Smooth muscle cell (in vitro differentiated cells): ENCODE data around the gene GFOD2. TPM values are rescaled to one million over a fixed set of nuclear protein-coding genes. Genes with fewer than 3 reads are reported as not detected.
"Not testable (repeated sequence)": the region's sequence is repeated elsewhere in the genome, so short reads cannot be mapped to it uniquely, and the experiment has no call there.

Source experiments
- DNase-seq: peaks from one replicate; lab custom pipeline; 2025; ENCODE audit not compliant: unreplicated experiment; lab: John Stamatoyannopoulos, UW
- H2AFZ ChIP-seq: fragments of 200-600 bp; sonication (generic); 2 replicates; pipeline ENCODE4 v1.6.0; 2016; ENCODE audit warnings: antibody characterized with exemption, low read depth, mild to moderate bottlenecking
- H3F3A ChIP-seq: fragments of 200-600 bp; sonication (generic); 2 replicates; pipeline ENCODE4 v1.6.0; 2017; ENCODE audit warnings: antibody characterized with exemption, low read depth
- H3K27ac ChIP-seq: fragments of 200-600 bp; sonication (generic); 2 replicates; pipeline ENCODE4 v1.5.1; 2016; ENCODE audit warnings: low read depth, mild to moderate bottlenecking
- H3K27me3 ChIP-seq: fragments of 200-600 bp; sonication (generic); 2 replicates; pipeline ENCODE4 v1.6.1; 2016; ENCODE audit warnings: low read depth, mild to moderate bottlenecking
- H3K36me3 ChIP-seq: fragments of 200-600 bp; sonication (generic); 2 replicates; pipeline ENCODE4 v1.5.1; 2016; ENCODE audit warnings: low read depth
- H3K4me1 ChIP-seq: fragments of 200-600 bp; sonication (generic); 2 replicates; pipeline ENCODE4 v1.5.1; 2016; ENCODE audit warnings: low read depth
- H3K4me2 ChIP-seq: fragments of 200-600 bp; sonication (generic); 2 replicates; pipeline ENCODE4 v1.6.0; 2016; ENCODE audit warnings: mild to moderate bottlenecking
- H3K4me3 ChIP-seq: fragments of 200-600 bp; sonication (generic); 2 replicates; pipeline ENCODE4 v1.5.1; 2016; ENCODE audit warnings: mild to moderate bottlenecking
- H3K79me2 ChIP-seq: fragments of 200-600 bp; sonication (generic); 2 replicates; pipeline ENCODE4 v1.6.0; 2016; ENCODE audit warnings: low read depth, mild to moderate bottlenecking
- H3K9ac ChIP-seq: fragments of 200-600 bp; sonication (generic); 2 replicates; pipeline ENCODE4 v1.6.0; 2016; ENCODE audit warnings: low read depth
- H3K9me3 ChIP-seq: fragments of 200-600 bp; sonication (generic); replicated peaks from 2 replicates; pipeline ENCODE4 v1.5.1; 2016; ENCODE audit warnings: low read depth
- H4K20me1 ChIP-seq: fragments of 200-600 bp; sonication (generic); 2 replicates; pipeline ENCODE4 v1.6.0; 2016; ENCODE audit warnings: low read depth
- WGBS: methylation state at CpG from one replicate; pipeline ENCODE4 v1.1.7; 2016; ENCODE audit warnings: low lambda C conversion rate; 5-methylcytosine and 5-hydroxymethylcytosine counted together
- polyA plus RNA-seq: library from polyadenylated mRNA; unstranded; fragments of >200 nt; fragmentation: Nextera tagmentation; extraction: Ambion mirVana; gene quantifications from 2 replicates; pipeline ENCODE4 v1.2.1, GENCODE V29; 2016
- total RNA-seq: library from RNA; depleted of rRNA; stranded (reverse); fragments of >200 nt; gene quantifications from 2 replicates; pipeline ENCODE4 v1.2.3, GENCODE V29; 2014
- TF ChIP-seq, protein P1 (sequence below): fragments of 200-600 bp; sonication (generic); IDR thresholded peaks from 2 replicates; pipeline ENCODE4 v1.5.1; 2017; ENCODE audit warnings: borderline replicate concordance, mild to moderate bottlenecking, antibody characterized with exemption; ENCODE audit not compliant: insufficient read depth, poor library complexity, severe bottlenecking

Gene GFOD2
- total and polyA plus RNA-seq, 2 experiments from 2014 or later: 15.0 to 15.1 TPM

DNA sequence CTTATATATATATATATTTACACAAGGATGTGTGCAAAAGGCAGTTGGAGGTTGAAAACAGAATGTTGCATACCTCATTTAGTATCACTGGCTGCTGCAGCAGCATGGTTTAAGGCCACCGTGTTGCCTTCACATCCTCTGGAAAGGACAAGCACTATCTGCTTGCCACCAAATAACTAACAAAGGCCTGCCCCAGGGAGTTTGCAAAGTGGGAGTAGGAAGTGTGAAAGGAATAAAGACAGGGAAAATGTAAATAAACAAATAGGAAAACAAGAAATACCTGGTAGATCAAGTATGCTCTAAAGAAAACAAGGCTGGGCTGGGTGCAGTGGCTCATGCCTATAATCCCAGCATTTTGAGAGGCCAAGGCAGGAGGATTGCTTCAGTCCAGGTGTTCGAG, 33.5 kb upstream of the GFOD2 start:
- no peak overlapping the region for H3K4me3 ChIP-seq
- TF ChIP-seq, protein P1, sequence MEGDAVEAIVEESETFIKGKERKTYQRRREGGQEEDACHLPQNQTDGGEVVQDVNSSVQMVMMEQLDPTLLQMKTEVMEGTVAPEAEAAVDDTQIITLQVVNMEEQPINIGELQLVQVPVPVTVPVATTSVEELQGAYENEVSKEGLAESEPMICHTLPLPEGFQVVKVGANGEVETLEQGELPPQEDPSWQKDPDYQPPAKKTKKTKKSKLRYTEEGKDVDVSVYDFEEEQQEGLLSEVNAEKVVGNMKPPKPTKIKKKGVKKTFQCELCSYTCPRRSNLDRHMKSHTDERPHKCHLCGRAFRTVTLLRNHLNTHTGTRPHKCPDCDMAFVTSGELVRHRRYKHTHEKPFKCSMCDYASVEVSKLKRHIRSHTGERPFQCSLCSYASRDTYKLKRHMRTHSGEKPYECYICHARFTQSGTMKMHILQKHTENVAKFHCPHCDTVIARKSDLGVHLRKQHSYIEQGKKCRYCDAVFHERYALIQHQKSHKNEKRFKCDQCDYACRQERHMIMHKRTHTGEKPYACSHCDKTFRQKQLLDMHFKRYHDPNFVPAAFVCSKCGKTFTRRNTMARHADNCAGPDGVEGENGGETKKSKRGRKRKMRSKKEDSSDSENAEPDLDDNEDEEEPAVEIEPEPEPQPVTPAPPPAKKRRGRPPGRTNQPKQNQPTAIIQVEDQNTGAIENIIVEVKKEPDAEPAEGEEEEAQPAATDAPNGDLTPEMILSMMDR: no peak
- H3K27ac ChIP-seq: no peak overlapping the region
- no peaks in the 10 kb centered on the region for H3K36me3 ChIP-seq
- H3K4me1 ChIP-seq: no peaks in the 10 kb centered on the region
- no peaks in the 10 kb centered on the region for H3K27me3 ChIP-seq
- DNase-seq: no peak
- H4K20me1 ChIP-seq: peaks cover 51% of the 10 kb centered on the region
- WGBS: 81% methylated on average over 2 of the region's 2 CpGs
- no peak overlapping the region for H2AFZ ChIP-seq
- H3K9ac ChIP-seq: no peak overlapping the region
- H3K4me2 ChIP-seq: no peak overlapping the region
- no peaks in the 10 kb centered on the region for H3K9me3 ChIP-seq
- no peaks in the 10 kb centered on the region for H3F3A ChIP-seq
- no peaks in the 10 kb centered on the region for H3K79me2 ChIP-seq

DNA sequence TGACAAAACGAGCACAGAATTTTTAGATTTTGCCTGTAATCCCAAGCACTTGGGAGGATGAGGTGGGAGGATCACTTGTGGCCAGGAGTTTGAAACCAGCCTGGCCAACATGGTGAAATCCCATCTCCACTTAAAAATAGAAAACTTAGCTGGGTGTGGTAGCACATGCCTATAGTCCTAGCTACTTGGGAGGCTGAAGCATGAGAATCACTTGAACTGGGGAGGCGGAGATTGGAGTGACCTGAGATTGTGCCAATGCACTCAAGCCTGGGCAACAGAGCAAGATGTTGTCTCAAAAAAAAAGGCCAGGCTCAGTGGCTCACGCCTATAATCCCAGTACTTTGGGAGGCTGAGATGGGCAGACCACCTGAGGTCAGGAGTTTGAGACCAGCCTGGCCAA, 32.2 kb upstream of the GFOD2 start:
- not testable (repeated sequence) for H3K4me2 ChIP-seq, H3K4me1 ChIP-seq, H3K36me3 ChIP-seq, H3K27me3 ChIP-seq, H2AFZ ChIP-seq, H3K27ac ChIP-seq, H3K4me3 ChIP-seq, H3K9ac ChIP-seq, H3F3A ChIP-seq, H3K79me2 ChIP-seq, H3K9me3 ChIP-seq, DNase-seq
- WGBS: 99% methylated on average over 3 of the region's 3 CpGs
- peaks cover 46% of the 10 kb centered on the region for H4K20me1 ChIP-seq

DNA sequence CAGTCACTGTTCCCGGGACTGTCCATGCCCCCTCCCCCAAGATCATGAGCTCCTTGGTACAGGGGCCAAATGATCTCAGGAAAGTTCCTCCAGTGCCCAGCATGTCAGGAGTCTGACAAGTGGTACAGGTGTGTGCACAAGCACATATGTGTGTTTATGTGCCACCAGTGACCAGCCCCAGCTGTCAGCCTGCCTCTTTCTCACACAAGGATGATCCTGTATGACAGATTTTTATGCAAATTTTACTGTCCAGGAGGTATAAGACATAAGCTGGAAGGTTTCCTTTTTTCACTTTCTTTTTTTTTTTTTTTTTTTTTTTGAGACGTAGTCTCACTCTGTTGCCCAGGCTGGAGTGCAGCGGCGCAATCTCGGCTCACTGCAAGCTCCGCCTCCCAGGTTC, 31.4 kb upstream of the GFOD2 start:
- no peak overlapping the region for H3K27ac ChIP-seq
- no peaks in the 10 kb centered on the region for H3K9me3 ChIP-seq
- no peak overlapping the region for H3K4me2 ChIP-seq
- TF ChIP-seq, protein P1: no peak
- WGBS: 97% methylated on average over 6 of the region's 6 CpGs
- H3K4me1 ChIP-seq: no peaks in the 10 kb centered on the region
- no peaks in the 10 kb centered on the region for H3K79me2 ChIP-seq
- no peaks in the 10 kb centered on the region for H3F3A ChIP-seq
- H3K36me3 ChIP-seq: no peaks in the 10 kb centered on the region
- H3K9ac ChIP-seq: no peak overlapping the region
- DNase-seq: no peak
- peaks cover 38% of the 10 kb centered on the region for H4K20me1 ChIP-seq
- H3K4me3 ChIP-seq: no peak overlapping the region
- no peak overlapping the region for H2AFZ ChIP-seq
- no peaks in the 10 kb centered on the region for H3K27me3 ChIP-seq

DNA sequence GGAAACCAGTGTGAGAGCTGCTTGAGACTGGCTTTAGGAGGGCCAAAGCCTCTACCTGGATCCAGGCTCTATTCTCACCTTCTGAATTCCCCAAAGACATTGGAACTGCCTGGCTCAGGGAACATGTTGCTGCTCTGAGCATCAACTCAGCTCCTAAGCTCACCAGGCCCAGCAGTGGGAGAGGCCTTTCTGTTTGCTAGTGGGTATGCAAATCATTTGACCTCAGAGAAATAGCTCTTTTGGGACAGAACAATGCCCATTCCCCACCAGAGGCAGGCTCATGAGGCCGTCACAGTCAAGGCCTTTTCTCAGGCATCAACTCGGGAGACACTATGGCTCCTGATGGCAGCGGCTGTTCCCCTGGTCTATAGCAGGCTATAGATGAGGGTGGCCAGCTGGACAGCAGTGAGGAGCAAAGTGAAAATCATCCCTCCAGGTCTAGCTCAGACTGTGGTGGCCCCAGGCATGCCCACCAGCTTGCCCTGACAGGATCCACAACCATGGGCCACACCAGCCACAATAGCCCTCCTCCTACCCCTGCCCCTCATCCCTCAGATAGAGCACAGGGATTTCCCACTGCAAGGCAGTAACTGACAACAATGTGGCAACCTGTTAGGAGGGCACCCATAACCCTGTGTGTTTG, 30.4 kb upstream of the GFOD2 start:
- Histone ChIP-seq H3K4me1 (no peaks in the 10 kb centered on the region), H2AFZ (no peak overlapping the region), H3K36me3 (no peaks in the 10 kb centered on the region), H3F3A (no peaks in the 10 kb centered on the region), H3K9me3 (no peaks in the 10 kb centered on the region), H3K79me2 (no peaks in the 10 kb centered on the region), H3K9ac (no peak overlapping the region), H4K20me1 (peaks cover 30% of the 10 kb centered on the region), H3K4me3 (no peak overlapping the region), H3K4me2 (no peak overlapping the region), H3K27me3 (no peaks in the 10 kb centered on the region), H3K27ac (no peak overlapping the region)
- TF ChIP-seq, protein P1: no peak
- DNase-seq: no peak
- WGBS: 100% methylated on average over 3 of the region's 3 CpGs
